GM12878 (cell line): Measurements from ENCODE around the gene LIMA1. TPM values are rescaled to one million over a fixed set of nuclear protein-coding genes. Genes with fewer than 3 reads are reported as not detected.

ENCODE experiments used
- ATAC-seq: fragments of 200-7000 bp; cut with Tn5 transposase; 3 replicates; pipeline ENCODE4 v1.9.1; 2020; ENCODE audit warnings: mild to moderate bottlenecking, moderate library complexity
- BruUV-seq: library from RNA; stranded (reverse); fragments of 400-500 nt; replicated peaks from 2 replicates; lab custom pipeline; 2021; lab: Mats Ljungman, UMichigan
- CTCF ChIA-PET: fragments of 300-600 bp; sonication (Branson Sonifier 250); formaldehyde crosslinking; extraction: SDS; loops from one replicate; lab custom pipeline; 2021; ENCODE audit warnings: inconsistent platforms; lab: Yijun Ruan, JAX
- POLR2A ChIA-PET: fragments of 350-600 bp; formaldehyde crosslinking; extraction: SDS; loops from one replicate; lab custom pipeline; 2021; ENCODE audit warnings: inconsistent platforms; lab: Charles Lee
- RAD21 ChIA-PET: fragments of 300-600 bp; sonication (Branson Sonifier 250); formaldehyde crosslinking; loops from one replicate; lab custom pipeline; 2023; ENCODE audit warnings: antibody characterized with exemption; ENCODE audit not compliant: unreplicated experiment; lab: Charles Lee
- SMC1A ChIA-PET: fragments of 300-600 bp; sonication (Branson Sonifier 250); formaldehyde crosslinking; loops from one replicate; lab custom pipeline; 2023; ENCODE audit not compliant: unreplicated experiment, uncharacterized antibody; lab: Charles Lee
- DNase-seq: peaks from one replicate; pipeline ENCODE4 v3.0.0-alpha.2; 2011; ENCODE audit warnings: low read depth, low spot score
- FAIRE-seq: peaks from 3 replicates; lab custom pipeline; 2011; peaks lifted over from hg19 to GRCh38; lab: Jason Lieb, UNC
- H2AFZ ChIP-seq: 2 replicates; pipeline ENCODE4 v1.6.0; 2011; ENCODE audit warnings: low read depth, low read length, control low read depth; ENCODE audit not compliant: control insufficient read depth
- H3K27ac ChIP-seq: 2 replicates; pipeline ENCODE4 v1.5.1; 2011; ENCODE audit warnings: control low read depth; ENCODE audit not compliant: control insufficient read depth, insufficient read depth
- H3K27me3 ChIP-seq, 2 experiments: replicated peaks in 1 of 2; 2 replicates each; pipeline versions ENCODE4 v1.6.0 to v1.6.1; 2011; ENCODE audit warnings: low read length in 1 of 2; ENCODE audit not compliant: control insufficient read depth in 2 of 2, insufficient read depth in 2 of 2
- H3K36me3 ChIP-seq, 2 experiments: 2 replicates each; pipeline ENCODE4 v1.5.1; 2011; ENCODE audit warnings: low read length in 1 of 2; ENCODE audit not compliant: control insufficient read depth in 2 of 2, insufficient read depth in 2 of 2
- H3K4me1 ChIP-seq: 2 replicates; pipeline ENCODE4 v1.6.1; 2011; ENCODE audit warnings: mild to moderate bottlenecking, low read length, moderate library complexity, mixed read lengths; ENCODE audit not compliant: control insufficient read depth, insufficient read depth
- H3K4me2 ChIP-seq: 2 replicates; pipeline ENCODE4 v1.6.0; 2011; ENCODE audit warnings: control low read depth; ENCODE audit not compliant: control insufficient read depth, insufficient read depth
- H3K4me3 ChIP-seq: fragments of 200-600 bp; sonication (generic); 2 replicates; pipeline ENCODE4 v1.5.1; 2016
- H3K79me2 ChIP-seq: 2 replicates; pipeline ENCODE4 v1.6.0; 2011; ENCODE audit warnings: low read length; ENCODE audit not compliant: control insufficient read depth, insufficient read depth
- H3K9ac ChIP-seq: 2 replicates; pipeline ENCODE4 v1.8.0; 2011; ENCODE audit warnings: low read length, control low read depth, mixed read lengths; ENCODE audit not compliant: control insufficient read depth, insufficient read depth
- H3K9me3 ChIP-seq: replicated peaks from 3 replicates; pipeline ENCODE4 v1.5.1; 2011; ENCODE audit warnings: mild to moderate bottlenecking, low read length; ENCODE audit not compliant: control insufficient read depth, insufficient read depth
- H4K20me1 ChIP-seq: 2 replicates; pipeline ENCODE4 v1.6.0; 2011; ENCODE audit not compliant: control insufficient read depth, insufficient read depth
- HDAC6 ChIP-seq: fragments of 200-600 bp; sonication (generic); IDR thresholded peaks from one replicate; pipeline ENCODE4 v1.8.0; 2017; ENCODE audit warnings: antibody characterized with exemption; ENCODE audit not compliant: unreplicated experiment
- PAX8 ChIP-seq: fragments of 450-650 bp; IDR thresholded peaks from 2 replicates; pipeline ENCODE4 v1.6.1; 2017; ENCODE audit warnings: mild to moderate bottlenecking, moderate library complexity
- SIX5 ChIP-seq: IDR thresholded peaks from 2 replicates; pipeline ENCODE4 v1.6.1; 2011; ENCODE audit warnings: mild to moderate bottlenecking, low read depth, low read length, moderate library complexity; ENCODE audit not compliant: severe bottlenecking
- WGBS: methylation state at CpG from one replicate; pipeline ENCODE4 v1.1.6; 2016; ENCODE audit warnings: low lambda C conversion rate; ENCODE audit not compliant: insufficient replicate concordance, insufficient coverage; ENCODE audit errors: missing lambda C conversion rate; 5-methylcytosine and 5-hydroxymethylcytosine counted together
- in situ Hi-C: fragments of 300-500 bp; cut with MboI; formaldehyde crosslinking; loops from 9 replicates; pipeline ENCODE4 v1.14.3; 2018; ENCODE audit warnings: mixed read lengths
- intact Hi-C: fragments of 100-400 bp; cut with micrococcal nuclease; formaldehyde crosslinking; loops from one replicate; pipeline ENCODE4 v1.14.2; 2022; ENCODE audit not compliant: unreplicated experiment
- polyA plus RNA-seq, 11 experiments: library from polyadenylated mRNA; depleted of rRNA in 4 of 11; unstranded in 6 of 11; stranded (reverse) in 5 of 11; fragments of >200 nt; fragmentation: Nextera tagmentation in 4 of 11; fragmentation: Illumina TruSeq in 1 of 11; extraction: Ambion mirVana in 4 of 11; extraction: Trizol in 1 of 11; gene quantifications; 1 replicate in 1 of 11; 2 replicates in 10 of 11; pipeline versions ENCODE4 v1.2.1 to v1.2.3, GENCODE V29; 2011 to 2016; ENCODE audit warnings: inconsistent platforms in 2 of 11, missing spikeins in 2 of 11, low read depth in 1 of 11
- total RNA-seq, 4 experiments: library from RNA; depleted of rRNA in 3 of 4; stranded (reverse); fragments of >200 nt in 3 of 4; fragmentation: Illumina TruSeq in 1 of 4; extraction: Trizol in 1 of 4; gene quantifications; 2 replicates each; pipeline versions ENCODE4 v1.2.1 to v1.2.3, GENCODE V29; 2013 to 2021
- TF ChIP-seq, protein P1 (sequence below), 3 experiments: IDR thresholded peaks in 2 of 3; conservative IDR thresholded peaks in 1 of 3; 2 replicates each; pipeline ENCODE4 v1.5.1; 2011; ENCODE audit warnings: low read depth in 3 of 3, low read length in 3 of 3, mild to moderate bottlenecking in 3 of 3, control low read depth in 2 of 3, moderate library complexity in 2 of 3, inconsistent platforms in 1 of 3, mixed read lengths in 1 of 3; ENCODE audit not compliant: control insufficient read depth in 2 of 3, insufficient read depth in 1 of 3; ENCODE audit errors: extremely low read depth in 1 of 3
- TF ChIP-seq, protein P2 (sequence below): fragments of 450-650 bp; formaldehyde crosslinking; IDR thresholded peaks from 2 replicates; pipeline ENCODE4 v1.4.0; 2022; ENCODE audit warnings: mild to moderate bottlenecking, moderate library complexity
- TF ChIP-seq, protein P3 (sequence below): fragments of 450-650 bp; IDR thresholded peaks from 2 replicates; pipeline ENCODE4 v1.6.1; 2016; ENCODE audit warnings: mild to moderate bottlenecking

Gene LIMA1
- total and polyA plus RNA-seq, 10 of the 15 experiments (the other 5 are each of a cell fraction or from before 2014, with no cell fraction given) = 53.2 to 109 (median 60.8) TPM

DNA sequence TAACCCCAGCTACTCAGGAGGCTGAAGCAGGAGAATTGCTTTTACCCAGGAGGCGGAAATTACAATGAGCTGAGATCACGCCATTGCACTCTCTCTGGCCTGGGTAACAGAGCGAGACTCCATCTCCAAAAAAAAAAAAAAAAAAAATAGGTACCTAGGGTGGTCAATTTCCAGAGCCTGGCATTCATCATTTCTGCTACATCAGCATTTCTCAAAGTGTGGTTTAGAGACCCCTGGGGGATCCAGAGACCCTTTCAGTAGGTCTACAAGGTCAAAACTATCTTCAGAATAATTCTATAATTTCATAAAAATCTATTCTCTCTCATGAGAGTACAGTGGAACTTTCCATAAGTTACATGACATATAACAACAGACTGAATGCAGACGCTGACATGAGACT is 136.0 kb downstream of the LIMA1 start (continued):
- TF ChIP-seq, protein P1, sequence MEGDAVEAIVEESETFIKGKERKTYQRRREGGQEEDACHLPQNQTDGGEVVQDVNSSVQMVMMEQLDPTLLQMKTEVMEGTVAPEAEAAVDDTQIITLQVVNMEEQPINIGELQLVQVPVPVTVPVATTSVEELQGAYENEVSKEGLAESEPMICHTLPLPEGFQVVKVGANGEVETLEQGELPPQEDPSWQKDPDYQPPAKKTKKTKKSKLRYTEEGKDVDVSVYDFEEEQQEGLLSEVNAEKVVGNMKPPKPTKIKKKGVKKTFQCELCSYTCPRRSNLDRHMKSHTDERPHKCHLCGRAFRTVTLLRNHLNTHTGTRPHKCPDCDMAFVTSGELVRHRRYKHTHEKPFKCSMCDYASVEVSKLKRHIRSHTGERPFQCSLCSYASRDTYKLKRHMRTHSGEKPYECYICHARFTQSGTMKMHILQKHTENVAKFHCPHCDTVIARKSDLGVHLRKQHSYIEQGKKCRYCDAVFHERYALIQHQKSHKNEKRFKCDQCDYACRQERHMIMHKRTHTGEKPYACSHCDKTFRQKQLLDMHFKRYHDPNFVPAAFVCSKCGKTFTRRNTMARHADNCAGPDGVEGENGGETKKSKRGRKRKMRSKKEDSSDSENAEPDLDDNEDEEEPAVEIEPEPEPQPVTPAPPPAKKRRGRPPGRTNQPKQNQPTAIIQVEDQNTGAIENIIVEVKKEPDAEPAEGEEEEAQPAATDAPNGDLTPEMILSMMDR (IDR thresholded peaks at IDR 0.05 in 2 of 3, conservative IDR thresholded peaks at IDR 0.05 in 1 of 3; ENCODE audit: control insufficient read depth in 2 of 3, extremely low read depth in 1 of 3, insufficient read depth in 1 of 3, low read depth in 3 of 3, low read length in 3 of 3) = no peak

DNA sequence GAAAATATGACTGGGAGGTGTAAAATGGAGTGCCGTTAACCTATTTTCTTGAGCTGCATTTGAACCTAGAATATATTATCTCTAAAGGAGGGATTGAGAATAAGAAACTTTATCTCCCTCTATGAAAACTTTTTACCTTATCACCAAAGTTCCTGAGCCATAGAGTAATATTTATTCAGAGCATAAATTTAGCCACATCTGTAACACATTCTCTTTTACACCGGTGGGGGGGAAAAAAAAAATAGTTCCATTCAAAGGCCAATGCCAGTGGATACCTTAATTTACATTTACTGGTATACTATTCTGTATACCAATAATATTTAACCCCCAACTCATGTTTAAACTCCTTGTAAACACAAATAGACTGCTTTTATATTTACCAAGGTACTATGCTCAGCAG is 137.9 kb downstream of the LIMA1 start:
- Histone ChIP-seq H3K36me3 (peaks cover 0 to 2% of the 10 kb centered on the region in 2 experiments; a peak in 3 of 4 replicates), H3K4me1 (no peaks in the 10 kb centered on the region), H3K9ac (no peak overlapping the region), H2AFZ (no peak overlapping the region), H3K4me3 (no peak overlapping the region), H3K4me2 (no peak overlapping the region), H3K27me3 (no peaks in the 10 kb centered on the region), H3K9me3 (no peaks in the 10 kb centered on the region), H3K79me2 (no peaks in the 10 kb centered on the region; the same call in 1 of the 2 replicates), H3K27ac (no peak overlapping the region), H4K20me1 (no peaks in the 10 kb centered on the region)
- RAD21 ChIA-PET = no interaction called here
- TF ChIP-seq, protein P2, sequence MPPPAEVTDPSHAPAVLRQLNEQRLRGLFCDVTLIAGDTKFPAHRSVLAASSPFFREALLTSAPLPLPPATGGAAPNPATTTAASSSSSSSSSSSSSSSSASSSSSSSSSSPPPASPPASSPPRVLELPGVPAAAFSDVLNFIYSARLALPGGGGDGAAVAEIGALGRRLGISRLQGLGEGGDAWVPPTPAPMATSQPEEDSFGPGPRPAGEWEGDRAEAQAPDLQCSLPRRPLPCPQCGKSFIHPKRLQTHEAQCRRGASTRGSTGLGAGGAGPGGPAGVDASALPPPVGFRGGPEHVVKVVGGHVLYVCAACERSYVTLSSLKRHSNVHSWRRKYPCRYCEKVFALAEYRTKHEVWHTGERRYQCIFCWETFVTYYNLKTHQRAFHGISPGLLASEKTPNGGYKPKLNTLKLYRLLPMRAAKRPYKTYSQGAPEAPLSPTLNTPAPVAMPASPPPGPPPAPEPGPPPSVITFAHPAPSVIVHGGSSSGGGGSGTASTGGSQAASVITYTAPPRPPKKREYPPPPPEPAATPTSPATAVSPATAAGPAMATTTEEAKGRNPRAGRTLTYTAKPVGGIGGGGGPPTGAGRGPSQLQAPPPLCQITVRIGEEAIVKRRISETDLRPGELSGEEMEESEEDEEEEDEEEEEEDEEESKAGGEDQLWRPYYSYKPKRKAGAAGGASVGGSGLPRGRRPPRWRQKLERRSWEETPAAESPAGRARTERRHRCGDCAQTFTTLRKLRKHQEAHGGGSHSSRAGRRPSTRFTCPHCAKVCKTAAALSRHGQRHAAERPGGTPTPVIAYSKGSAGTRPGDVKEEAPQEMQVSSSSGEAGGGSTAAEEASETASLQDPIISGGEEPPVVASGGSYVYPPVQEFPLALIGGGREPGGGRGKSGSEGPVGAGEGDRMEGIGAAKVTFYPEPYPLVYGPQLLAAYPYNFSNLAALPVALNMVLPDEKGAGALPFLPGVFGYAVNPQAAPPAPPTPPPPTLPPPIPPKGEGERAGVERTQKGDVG (CRISPR knock-in tag) = no peak
- TF ChIP-seq SIX5 (no peak), HDAC6 (no peak), PAX8 (no peak)
- TF ChIP-seq, protein P3, sequence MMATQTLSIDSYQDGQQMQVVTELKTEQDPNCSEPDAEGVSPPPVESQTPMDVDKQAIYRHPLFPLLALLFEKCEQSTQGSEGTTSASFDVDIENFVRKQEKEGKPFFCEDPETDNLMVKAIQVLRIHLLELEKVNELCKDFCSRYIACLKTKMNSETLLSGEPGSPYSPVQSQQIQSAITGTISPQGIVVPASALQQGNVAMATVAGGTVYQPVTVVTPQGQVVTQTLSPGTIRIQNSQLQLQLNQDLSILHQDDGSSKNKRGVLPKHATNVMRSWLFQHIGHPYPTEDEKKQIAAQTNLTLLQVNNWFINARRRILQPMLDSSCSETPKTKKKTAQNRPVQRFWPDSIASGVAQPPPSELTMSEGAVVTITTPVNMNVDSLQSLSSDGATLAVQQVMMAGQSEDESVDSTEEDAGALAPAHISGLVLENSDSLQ = no peak
- no peak for DNase-seq
- WGBS = 97% methylated on average over 2 of the region's 2 CpGs
- BruUV-seq = TSS peak; percentile 16
- intact Hi-C loops = no loop called here
- FAIRE-seq = no peak
- in situ Hi-C loops = no loop called here
- ATAC-seq = no peak
- SMC1A ChIA-PET = interaction anchor here (2.8 kb wide), 1 partner anchor 11 kb away, joined by 12 read pairs; no protein-coding TSS in a partner anchor
- POLR2A ChIA-PET = no interaction called here
- CTCF ChIA-PET = interaction anchor here (0.9 to 2.3 kb wide), 3 partner anchors 15 to 56 kb away, joined by 3 to 8 read pairs (median 4); partner anchors contain the start of gene COX14
